SKM-1 (cell line): ENCODE results near the gene TBX4.
"Not testable (repeated sequence)": the region's sequence is repeated elsewhere in the genome, so short reads cannot be mapped to it uniquely, and the experiment has no call there.

Experiments
- DNase-seq: peaks from one replicate; lab custom pipeline; 2025; ENCODE audit not compliant: unreplicated experiment; lab: John Stamatoyannopoulos, UW

TBX4 gene

GRCh38 chr17:61427567-61427966 lies 24.7 kb upstream of the TBX4 start:
- DNase-seq = no peak

- DNase-seq = no peak
Observed at GRCh38 chr17:61429274-61429673, 22.9 kb upstream of the TBX4 start.

- not testable (repeated sequence) for DNase-seq
Observed at GRCh38 chr17:61429831-61430230, 22.4 kb upstream of the TBX4 start.

- DNase-seq = no peak
Observed at GRCh38 chr17:61431594-61432311, 20.5 kb upstream of the TBX4 start.

DNA sequence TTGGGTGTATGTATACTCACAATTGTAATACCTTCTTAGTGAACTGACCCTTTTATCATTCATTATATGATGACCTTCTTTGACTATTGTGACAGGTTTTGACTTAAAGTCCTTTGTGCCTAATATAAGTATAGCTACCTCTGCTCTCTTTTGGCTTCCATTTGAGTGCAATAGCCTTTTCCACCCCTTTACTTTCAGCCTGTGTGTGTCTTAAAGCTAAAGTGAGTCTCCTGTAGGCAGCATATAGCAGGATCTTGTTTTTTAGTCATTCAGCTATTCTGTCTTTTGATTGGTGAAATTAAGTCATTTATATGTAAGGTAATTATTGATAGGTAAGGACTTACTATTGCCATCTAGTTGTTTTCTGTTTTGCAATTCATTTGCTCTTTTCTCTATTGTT lies 15.9 kb upstream of the TBX4 start:
- no peak for DNase-seq

GRCh38 chr17:61436995-61437704 lies 15.1 kb upstream of the TBX4 start:
- no peak for DNase-seq

DNA sequence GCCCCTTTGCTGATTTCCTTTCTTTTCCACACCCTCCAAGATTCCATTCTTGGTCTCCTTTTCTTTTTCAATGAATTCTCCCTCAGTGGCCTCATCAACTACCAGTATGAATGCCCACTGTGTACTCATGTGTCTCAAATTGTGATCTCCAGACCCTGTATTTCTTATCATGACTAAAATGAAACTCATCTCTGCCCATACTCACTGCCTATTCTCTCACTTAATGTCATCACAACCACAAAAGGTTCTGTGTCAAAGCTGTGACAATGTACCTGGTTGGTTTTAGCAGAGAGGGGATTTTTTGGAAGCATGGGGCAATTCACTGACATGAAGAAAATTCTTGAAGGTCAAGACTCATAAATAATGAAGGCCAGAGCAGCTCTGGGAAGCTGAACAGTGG lies 11.5 kb upstream of the TBX4 start:
- no peak for DNase-seq

DNA sequence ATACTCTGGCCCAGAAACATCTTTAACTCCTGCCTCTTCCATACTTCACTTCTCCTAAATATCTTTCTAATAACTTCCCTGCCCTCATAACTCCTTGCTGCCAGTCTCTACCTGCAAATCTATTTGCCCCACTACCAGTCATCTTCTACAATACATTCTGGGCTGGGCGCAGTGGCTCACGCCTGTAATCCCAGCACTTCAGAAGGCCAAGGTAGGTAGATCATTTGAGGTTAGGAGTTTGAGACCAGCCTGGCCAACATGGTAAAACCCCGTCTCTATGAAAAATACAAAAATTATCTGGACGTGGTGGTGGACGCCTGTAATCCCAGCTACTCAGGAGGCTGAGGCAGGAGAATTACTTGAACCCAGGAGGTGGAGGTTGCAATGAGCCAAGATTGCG lies 10.7 kb upstream of the TBX4 start:
- DNase-seq = not testable (repeated sequence)

GRCh38 chr17:61442136-61442775 lies 10.0 kb upstream of the TBX4 start:
- DNase-seq = no peak

DNA sequence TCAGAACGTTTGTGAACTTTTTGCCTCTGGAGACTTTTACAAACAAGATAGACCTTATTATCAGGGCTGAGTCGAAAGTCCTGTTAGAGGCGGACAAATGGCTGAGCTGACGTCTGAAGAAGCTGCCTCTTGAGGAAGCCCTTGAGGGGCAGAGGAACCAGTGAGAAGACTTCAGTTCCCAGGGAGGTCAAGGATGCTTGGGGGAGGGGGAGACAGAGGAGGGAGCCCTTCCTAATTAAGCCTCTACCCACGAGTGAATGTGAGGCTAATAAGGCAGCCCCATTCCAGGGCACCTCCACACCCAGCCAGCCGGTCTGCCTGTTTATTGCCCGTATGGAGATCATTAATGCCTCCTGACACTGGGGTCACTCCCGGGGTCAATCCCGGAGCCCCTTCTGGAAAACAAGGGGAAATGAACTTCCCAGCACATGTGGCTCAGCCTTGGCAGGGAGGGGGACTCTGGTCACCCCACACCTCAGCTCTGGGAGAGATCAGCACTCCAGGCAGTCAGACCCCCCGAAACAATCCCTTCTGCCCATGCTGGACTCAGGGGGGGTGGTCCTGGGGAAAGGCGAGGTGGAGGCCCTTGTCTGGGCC lies 9.2 kb upstream of the TBX4 start:
- DNase-seq = no peak

GRCh38 chr17:61443475-61443882 lies 8.7 kb upstream of the TBX4 start:
- DNase-seq = no peak

DNA sequence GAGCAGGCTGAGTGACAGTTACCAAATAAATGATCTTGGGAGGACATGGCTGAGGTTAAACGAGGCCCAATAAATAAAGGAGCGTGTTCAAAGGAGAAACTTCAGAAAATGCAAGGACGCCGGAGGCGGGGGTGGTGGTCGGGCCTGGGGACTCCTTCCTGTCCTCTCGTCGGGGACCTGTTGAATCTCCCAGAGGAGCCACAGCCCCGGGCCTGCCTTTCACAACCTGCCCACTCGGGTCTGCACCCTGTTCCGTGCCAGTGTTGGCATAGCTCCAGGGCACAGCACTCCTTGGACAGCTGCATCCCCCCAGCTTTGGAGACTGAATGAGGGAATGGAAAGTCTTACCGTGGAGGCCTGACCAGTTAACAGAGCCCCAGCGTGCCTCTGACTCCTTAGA lies 8.1 kb upstream of the TBX4 start:
- DNase-seq = no peak

DNA sequence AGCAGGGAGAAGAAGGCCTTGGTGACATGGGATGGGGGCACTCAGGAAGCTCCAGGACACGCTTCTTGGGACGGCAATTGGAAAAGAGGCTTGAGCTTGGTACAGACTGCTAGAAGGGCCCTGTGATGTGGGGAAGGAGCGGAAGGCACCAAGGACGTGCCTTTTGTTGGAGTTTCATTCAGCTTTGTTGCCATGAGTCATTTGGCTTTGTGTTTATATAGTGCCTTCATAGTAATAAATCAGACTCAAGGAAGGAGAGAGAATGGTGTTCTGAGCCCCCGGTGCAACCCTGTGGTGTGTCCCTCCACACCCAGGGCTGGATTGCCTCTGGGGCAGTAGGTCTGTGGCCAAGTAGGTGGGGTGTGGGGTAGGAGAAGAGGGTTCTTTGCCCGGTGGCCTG lies 7.4 kb upstream of the TBX4 start:
- no peak for DNase-seq

- DNase-seq = no peak
Observed at GRCh38 chr17:61447358-61447757, 4.9 kb upstream of the TBX4 start.

GRCh38 chr17:61448042-61448441 lies 4.2 kb upstream of the TBX4 start:
- DNase-seq = no peak

DNA sequence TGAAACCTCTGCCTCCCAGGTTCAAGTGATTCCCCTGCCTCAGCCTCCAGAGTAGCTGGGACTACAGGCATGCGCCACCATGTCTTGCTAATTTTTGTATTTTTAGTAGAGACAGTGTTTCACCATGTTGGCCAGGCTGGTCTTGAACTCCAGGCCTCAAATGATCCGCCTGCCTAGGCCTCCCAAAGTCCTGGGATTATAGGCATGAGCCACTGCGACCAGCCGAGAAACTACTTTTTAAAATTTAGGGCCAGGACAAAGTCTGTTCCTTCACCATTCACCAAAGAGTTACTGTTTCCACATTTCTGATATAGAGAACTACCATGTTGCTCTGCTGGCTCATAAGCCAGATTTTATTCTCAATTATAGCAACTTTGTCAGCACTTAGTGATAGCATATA lies 3.1 kb upstream of the TBX4 start:
- not testable (repeated sequence) for DNase-seq

GRCh38 chr17:61449707-61450640 lies 2.2 kb upstream of the TBX4 start:
- DNase-seq = no peak

DNA sequence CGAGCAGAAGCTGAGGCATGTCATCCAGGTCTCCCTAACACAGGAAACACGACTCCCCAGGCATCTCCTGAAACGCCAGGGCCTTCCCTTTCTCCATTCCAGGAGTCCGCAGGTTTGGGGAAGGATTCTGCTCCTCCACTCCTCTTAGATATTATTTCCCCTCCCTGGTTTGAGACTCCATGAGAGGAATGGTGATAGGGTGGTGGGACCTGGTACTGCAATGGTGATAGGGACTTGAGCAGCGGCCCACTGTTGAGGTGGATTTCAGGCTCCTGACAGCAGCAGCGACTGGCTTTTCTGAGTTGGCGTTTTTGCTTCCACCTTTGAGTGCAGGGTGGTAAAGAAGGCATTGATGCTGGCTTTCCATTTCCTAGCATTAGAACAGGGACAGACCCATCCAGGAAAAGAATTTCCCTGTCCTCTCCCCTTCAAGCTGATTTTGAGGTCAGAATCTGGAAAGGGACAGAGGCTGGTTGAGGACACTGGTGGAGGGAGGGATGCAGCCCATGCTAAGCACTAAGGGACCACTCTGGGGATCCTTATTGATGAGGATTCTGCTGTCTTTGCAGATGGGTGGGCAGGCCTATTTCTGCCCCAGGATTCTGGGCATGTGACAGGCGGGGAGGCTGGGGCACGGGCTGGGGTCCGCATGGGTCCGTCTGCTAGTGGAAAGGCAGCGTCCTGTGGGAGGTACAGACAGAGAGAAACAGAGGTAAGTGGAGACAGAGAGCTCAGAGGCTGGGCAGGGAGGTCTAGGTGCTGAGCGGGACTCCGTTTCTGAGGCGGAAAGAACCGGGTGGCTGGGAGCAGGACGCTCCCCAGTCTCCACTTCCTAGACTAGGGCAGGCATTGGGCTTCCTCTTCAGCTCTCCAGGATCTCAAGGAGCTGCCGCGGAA lies 1.3 kb upstream of the TBX4 start:
- DNase-seq = no peak

DNA sequence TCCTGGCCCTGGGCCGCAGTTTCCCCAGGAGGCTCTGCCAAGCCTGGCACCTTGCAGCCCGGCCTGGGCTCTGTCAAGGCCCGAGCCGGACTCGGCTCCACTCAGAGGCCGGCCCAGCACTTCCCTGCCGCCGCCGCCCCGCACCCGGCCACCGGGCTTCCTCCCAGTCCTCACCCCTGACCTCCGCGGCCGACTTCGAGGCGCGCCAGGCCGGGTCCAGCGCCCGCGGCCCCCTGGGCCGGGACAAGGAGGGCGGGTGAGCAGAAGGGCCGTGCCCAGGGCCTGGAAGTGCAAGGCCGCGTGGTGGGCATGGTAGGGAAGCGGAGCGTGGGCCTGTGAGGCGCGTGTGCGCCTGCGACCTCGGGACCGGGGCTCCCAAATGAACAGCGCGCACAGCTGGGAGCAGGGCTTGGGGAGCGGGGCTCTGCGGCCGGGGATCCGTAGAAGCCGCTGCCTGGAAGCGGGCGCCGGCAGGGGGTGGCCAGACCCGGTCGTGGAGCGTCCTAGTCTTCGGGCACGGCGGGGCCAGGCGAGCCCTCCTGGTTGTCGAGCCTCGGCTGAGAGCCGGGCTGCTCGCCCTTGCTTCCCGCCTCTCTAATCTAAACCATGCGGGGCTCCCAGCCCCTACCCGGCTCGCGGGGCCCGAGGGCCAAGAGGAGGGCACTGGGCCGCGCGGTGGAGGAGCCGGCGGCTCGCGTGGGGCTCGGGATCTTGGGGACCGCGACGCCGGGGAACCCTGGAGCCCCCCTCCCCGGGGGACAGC lies 503 bp upstream of the TBX4 start:
- no peak for DNase-seq
